Stimulated activated naive CD8-positive, alpha-beta T cell treated with anti-CD3 and anti-CD28 coated beads, Interleukin-15, Interleukin-2, amounts not matched to agents 100 ng/mL and 50 ng/mL, for 24 hours (primary cell): ENCODE measurements around the gene ZNF783.
A peak's percentile ranks its signal among the peaks of the same experiment; 100 is the strongest.
"Not testable (repeated sequence)": the region's sequence is repeated elsewhere in the genome, so short reads cannot be mapped to it uniquely, and the experiment has no call there.

ENCODE experiments used
- H3K27ac Mint-ChIP-seq: one replicate; pipeline ENCODE4 v1.8.0; 2021; ENCODE audit warnings: mild to moderate bottlenecking, mixed read lengths
- H3K27me3 Mint-ChIP-seq: one replicate; pipeline ENCODE4 v1.8.0; 2021; ENCODE audit warnings: mixed read lengths
- H3K36me3 Mint-ChIP-seq: one replicate; pipeline ENCODE4 v1.8.0; 2021; ENCODE audit warnings: low read depth, mixed read lengths
- H3K4me1 Mint-ChIP-seq: one replicate; pipeline ENCODE4 v1.8.0; 2021; ENCODE audit warnings: low read depth, mixed read lengths
- H3K4me3 Mint-ChIP-seq: one replicate; pipeline ENCODE4 v1.8.0; 2021; ENCODE audit warnings: mild to moderate bottlenecking, mixed read lengths
- H3K9me3 Mint-ChIP-seq: one replicate; pipeline ENCODE4 v1.8.0; 2021; ENCODE audit warnings: mixed read lengths

Gene ZNF783

DNA sequence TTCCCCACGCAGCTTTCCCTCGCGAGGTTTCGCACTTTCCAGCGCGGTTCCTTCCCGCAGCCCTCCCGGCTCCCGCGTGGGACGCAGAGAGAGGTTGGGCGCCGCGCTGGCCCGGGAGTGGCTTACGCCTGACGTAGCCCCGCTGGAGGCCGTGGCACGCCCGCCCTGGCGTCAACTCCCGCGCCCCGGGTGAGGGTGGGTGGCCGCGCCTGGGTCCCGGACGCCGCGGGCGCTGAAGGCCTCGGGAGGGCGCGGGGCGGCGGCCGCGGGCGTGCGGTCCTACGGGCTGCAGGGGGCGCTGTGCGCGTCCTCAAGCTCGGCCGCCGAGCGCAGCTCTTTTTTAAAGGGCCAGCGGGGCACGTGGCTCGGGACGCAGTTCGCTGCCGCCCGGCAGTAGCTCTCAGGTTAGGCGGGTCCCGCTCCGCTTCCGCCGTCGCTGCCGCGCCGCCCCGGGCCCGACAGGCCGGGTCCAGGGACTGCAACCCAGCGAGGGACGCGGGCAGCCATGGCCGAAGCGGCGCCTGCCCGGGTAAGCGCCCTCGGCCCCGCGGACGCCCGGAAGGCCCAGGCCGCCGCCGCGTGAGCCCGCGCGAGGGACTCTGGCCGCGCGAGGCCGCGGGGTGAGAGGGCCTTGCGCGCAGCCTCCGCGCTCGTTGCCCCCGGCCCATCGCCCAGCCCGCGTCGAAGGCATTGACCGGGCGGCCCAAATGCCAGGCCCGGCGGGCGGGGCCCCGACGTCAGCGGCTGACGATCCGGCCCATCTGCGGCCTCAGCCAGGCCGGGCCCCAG is at the start of gene ZNF783:
TSS of gene ZNF783 (plus strand) at position 368 of the 789 bp plus-strand sequence. CDS start at position 506, 138 bp downstream.
- peaks cover 30% of the 10 kb centered on the region for H3K36me3 Mint-ChIP-seq
- no peaks in the 10 kb centered on the region for H3K9me3 Mint-ChIP-seq
- H3K27me3 Mint-ChIP-seq, result no peaks in the 10 kb centered on the region
- peak within 1 kb of the TSS; percentile 83 for H3K4me3 Mint-ChIP-seq
- peak within 1 kb of the TSS; percentile 91 for H3K27ac Mint-ChIP-seq
- peaks cover 46% of the 10 kb centered on the region for H3K4me1 Mint-ChIP-seq

DNA sequence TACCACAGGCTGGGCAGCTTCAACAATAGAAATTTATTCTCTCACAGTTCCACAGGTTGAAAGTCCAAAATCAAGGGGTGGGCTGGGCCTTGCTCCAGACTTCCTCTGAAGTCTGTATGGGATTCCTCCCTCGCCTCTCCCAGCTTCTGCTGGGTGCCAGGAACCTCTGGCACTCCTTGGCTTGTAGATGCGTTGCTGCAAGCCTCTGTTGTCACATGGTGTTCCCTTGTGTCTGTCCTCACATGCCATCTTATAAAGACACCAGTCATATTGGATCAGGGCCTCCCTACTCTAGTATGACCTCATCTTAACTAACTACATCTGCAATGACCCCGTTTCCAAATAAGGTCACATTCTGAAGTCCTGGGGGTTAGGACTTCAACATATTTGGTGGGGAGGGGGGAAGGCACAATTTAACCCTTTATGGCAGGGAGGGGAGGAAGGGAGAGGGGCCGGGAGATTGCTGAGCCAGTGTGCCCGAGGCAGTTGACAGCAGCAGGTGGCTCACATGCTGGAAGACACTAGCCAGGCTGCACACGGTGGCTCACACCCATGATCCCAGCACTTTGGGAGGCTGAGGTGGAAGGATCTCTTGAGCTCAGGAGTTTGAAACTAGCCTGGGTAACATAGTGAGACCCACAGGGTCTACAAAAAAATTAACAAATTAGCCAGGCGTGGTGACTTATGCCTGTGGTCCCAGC is 47.8 kb upstream of the ZNF783 start:
- no peak overlapping the region for H3K4me3 Mint-ChIP-seq
- H3K4me1 Mint-ChIP-seq, result peaks cover 11% of the 10 kb centered on the region
- H3K27me3 Mint-ChIP-seq, result no peaks in the 10 kb centered on the region
- H3K36me3 Mint-ChIP-seq, result peaks cover 83% of the 10 kb centered on the region
- no peak overlapping the region for H3K27ac Mint-ChIP-seq
- H3K9me3 Mint-ChIP-seq, result no peaks in the 10 kb centered on the region

DNA sequence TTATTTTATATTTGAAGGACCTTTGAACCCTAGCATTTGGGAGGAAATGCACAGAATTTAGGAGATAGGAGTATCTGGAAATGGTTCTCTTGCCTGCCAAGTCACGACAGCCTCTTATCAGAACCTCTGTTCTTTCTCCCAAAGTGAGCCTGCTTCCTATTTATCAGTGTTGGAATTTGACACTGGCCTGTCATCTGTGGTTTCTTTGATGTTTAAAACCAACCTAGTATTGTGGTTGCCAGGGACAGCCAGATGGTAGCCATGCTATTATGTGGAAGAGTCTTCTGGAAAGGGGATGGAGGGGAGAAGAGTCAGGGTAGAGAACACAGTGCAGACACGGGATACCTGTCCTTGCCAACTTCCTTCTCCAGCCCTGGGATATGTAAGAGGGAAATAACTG is 45.6 kb upstream of the ZNF783 start:
- H3K4me1 Mint-ChIP-seq, result no peaks in the 10 kb centered on the region
- peaks cover 74% of the 10 kb centered on the region for H3K36me3 Mint-ChIP-seq
- no peak overlapping the region for H3K4me3 Mint-ChIP-seq
- H3K27ac Mint-ChIP-seq, result no peak overlapping the region
- H3K27me3 Mint-ChIP-seq, result no peaks in the 10 kb centered on the region
- no peaks in the 10 kb centered on the region for H3K9me3 Mint-ChIP-seq

GRCh38 chr7:149217570-149217969 is 44.4 kb upstream of the ZNF783 start:
- H3K27me3 Mint-ChIP-seq, result no peaks in the 10 kb centered on the region
- H3K36me3 Mint-ChIP-seq, result peaks cover 74% of the 10 kb centered on the region
- H3K4me3 Mint-ChIP-seq, result no peak overlapping the region
- peak overlapping the region; percentile 43 for H3K27ac Mint-ChIP-seq
- H3K9me3 Mint-ChIP-seq, result no peaks in the 10 kb centered on the region
- H3K4me1 Mint-ChIP-seq, result no peaks in the 10 kb centered on the region

DNA sequence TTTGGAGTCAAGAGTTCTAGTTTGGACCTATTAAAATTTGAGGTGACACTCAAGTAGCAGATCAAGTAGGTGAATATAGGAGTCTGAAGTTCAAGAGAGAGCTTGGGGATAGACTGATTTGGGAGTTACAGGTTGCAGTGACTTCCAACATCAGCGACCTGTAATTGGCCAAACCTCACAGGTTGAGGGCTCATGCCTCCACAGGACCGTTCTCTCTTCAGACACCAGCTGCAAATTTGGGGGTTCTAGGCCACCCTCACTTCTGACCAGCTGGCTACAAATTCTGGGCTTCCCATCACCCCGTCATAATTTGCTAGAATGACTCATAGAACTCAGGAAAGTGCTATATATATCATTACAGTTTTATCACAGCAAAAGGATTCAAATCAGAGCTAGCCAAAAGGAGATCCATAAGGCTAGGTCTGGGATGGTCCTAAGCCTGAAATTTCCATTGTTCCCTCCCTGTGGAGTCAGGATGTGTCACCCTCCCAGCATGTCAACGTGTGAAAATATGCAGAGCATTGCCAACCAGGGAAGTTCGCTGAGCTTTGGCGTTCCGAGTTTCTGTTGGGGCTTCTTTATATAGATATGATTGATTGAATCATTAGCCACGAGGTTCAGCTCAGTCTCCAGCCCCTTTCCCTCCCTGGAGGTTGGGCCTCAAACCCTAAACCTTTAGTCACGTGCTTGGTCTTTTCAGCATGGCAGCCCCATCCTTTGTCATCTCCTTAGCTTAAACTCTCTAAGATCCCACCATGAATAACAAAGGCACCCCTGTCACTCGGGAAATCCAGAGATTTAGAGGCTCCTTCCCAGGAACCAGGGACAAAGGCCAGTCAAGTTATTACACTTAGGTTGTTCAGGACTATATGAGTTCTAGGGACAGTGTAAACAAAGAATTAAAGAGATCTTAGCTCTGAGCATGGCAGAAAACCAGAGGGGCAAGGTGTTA is 43.3 kb upstream of the ZNF783 start:
- H3K4me3 Mint-ChIP-seq, result no peak overlapping the region

GRCh38 chr7:149220534-149220933 is 41.5 kb upstream of the ZNF783 start:
- Mint-ChIP-seq H3K27ac (no peak overlapping the region), H3K4me3 (no peak overlapping the region), H3K9me3 (no peaks in the 10 kb centered on the region), H3K4me1 (no peaks in the 10 kb centered on the region), H3K27me3 (no peaks in the 10 kb centered on the region), H3K36me3 (peaks cover 67% of the 10 kb centered on the region)

More for the DNA sequence above, 43.3 kb upstream of the ZNF783 start:
- Mint-ChIP-seq H3K4me1 (no peaks in the 10 kb centered on the region), H3K27me3 (no peaks in the 10 kb centered on the region), H3K36me3 (peaks cover 69% of the 10 kb centered on the region), H3K27ac (peak overlapping the region; percentile 1), H3K9me3 (no peaks in the 10 kb centered on the region)

GRCh38 chr7:149223176-149223575 is 38.8 kb upstream of the ZNF783 start:
- no peaks in the 10 kb centered on the region for H3K9me3 Mint-ChIP-seq
- H3K4me1 Mint-ChIP-seq, result no peaks in the 10 kb centered on the region
- H3K36me3 Mint-ChIP-seq, result peaks cover 52% of the 10 kb centered on the region
- H3K4me3 Mint-ChIP-seq, result no peak overlapping the region
- H3K27me3 Mint-ChIP-seq, result no peaks in the 10 kb centered on the region
- no peak overlapping the region for H3K27ac Mint-ChIP-seq

DNA sequence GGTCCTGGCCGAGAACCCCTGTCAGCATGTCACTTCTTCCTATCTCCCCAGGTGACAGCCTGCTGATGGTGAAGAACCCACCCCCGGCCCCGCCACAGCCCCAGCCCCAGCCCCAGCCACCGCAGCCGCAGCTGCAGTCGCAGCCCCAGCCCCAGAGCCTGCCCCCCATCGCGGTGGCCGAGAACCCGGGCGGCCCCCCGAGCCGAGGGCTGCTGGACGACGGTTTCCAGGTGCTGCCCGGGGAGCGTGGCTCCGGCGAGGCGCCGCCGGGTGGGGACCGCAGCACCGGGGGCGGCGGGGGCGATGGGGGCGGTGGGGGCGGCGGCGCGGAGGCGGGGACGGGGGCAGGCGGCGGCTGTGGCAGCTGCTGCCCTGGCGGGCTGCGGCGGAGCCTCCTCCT is 38.2 kb upstream of the ZNF783 start:
- peaks cover 46% of the 10 kb centered on the region for H3K36me3 Mint-ChIP-seq
- no peaks in the 10 kb centered on the region for H3K4me1 Mint-ChIP-seq
- no peak overlapping the region for H3K4me3 Mint-ChIP-seq
- no peak overlapping the region for H3K27ac Mint-ChIP-seq
- no peaks in the 10 kb centered on the region for H3K9me3 Mint-ChIP-seq
- H3K27me3 Mint-ChIP-seq, result no peaks in the 10 kb centered on the region

DNA sequence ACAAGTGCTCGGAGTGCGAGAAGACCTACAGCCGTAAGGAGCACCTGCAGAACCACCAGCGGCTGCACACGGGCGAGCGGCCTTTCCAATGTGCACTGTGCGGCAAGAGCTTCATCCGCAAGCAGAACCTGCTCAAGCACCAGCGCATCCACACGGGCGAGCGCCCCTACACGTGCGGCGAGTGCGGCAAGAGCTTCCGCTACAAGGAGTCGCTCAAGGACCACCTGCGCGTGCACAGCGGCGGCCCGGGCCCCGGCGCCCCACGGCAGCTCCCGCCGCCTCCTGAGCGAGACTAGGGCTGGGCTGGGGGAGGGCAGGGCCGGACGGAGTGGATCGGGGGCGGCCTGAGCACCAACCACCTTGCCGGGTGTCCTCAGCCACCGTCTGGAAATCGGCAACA is 37.6 kb upstream of the ZNF783 start:
- no peak overlapping the region for H3K4me3 Mint-ChIP-seq
- no peaks in the 10 kb centered on the region for H3K27me3 Mint-ChIP-seq
- no peaks in the 10 kb centered on the region for H3K4me1 Mint-ChIP-seq
- no peaks in the 10 kb centered on the region for H3K9me3 Mint-ChIP-seq
- H3K36me3 Mint-ChIP-seq, result peaks cover 40% of the 10 kb centered on the region
- H3K27ac Mint-ChIP-seq, result no peak overlapping the region

DNA sequence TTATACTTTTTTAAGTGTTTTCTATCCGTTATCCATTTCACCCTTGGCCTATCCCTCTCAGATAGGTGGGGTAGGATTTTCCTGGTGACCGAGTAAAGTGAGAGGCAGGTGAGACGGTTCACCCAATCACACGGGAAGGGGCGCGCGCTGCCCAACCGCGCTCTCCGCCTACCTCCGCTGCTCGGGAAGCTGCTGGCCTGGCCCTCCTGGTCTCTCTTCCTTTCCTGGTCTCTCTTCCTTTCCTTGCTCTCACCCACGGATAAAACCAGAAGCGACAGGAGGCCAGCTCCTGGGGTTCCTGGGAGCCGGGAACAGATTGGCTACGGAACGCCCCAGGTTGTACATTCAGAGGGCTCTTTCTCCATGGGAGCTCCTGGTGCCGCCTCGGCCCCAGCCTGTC is 36.9 kb upstream of the ZNF783 start:
- H3K4me3 Mint-ChIP-seq, result no peak overlapping the region
- H3K27ac Mint-ChIP-seq, result no peak overlapping the region
- H3K36me3 Mint-ChIP-seq, result peaks cover 34% of the 10 kb centered on the region

GRCh38 chr7:149225656-149226055 is 36.3 kb upstream of the ZNF783 start:
- no peak overlapping the region for H3K4me3 Mint-ChIP-seq
- no peaks in the 10 kb centered on the region for H3K4me1 Mint-ChIP-seq
- no peak overlapping the region for H3K27ac Mint-ChIP-seq
- H3K27me3 Mint-ChIP-seq, result no peaks in the 10 kb centered on the region
- H3K9me3 Mint-ChIP-seq, result no peaks in the 10 kb centered on the region
- H3K36me3 Mint-ChIP-seq, result peaks cover 34% of the 10 kb centered on the region

More for the DNA sequence above, 36.9 kb upstream of the ZNF783 start:
- Mint-ChIP-seq H3K27me3 (no peaks in the 10 kb centered on the region), H3K4me1 (no peaks in the 10 kb centered on the region), H3K9me3 (no peaks in the 10 kb centered on the region)

GRCh38 chr7:149226366-149226765 is 35.6 kb upstream of the ZNF783 start:
- not testable (repeated sequence) for H3K4me1 Mint-ChIP-seq, H3K27me3 Mint-ChIP-seq, H3K4me3 Mint-ChIP-seq, H3K9me3 Mint-ChIP-seq, H3K27ac Mint-ChIP-seq
- H3K36me3 Mint-ChIP-seq, result peaks cover 29% of the 10 kb centered on the region

DNA sequence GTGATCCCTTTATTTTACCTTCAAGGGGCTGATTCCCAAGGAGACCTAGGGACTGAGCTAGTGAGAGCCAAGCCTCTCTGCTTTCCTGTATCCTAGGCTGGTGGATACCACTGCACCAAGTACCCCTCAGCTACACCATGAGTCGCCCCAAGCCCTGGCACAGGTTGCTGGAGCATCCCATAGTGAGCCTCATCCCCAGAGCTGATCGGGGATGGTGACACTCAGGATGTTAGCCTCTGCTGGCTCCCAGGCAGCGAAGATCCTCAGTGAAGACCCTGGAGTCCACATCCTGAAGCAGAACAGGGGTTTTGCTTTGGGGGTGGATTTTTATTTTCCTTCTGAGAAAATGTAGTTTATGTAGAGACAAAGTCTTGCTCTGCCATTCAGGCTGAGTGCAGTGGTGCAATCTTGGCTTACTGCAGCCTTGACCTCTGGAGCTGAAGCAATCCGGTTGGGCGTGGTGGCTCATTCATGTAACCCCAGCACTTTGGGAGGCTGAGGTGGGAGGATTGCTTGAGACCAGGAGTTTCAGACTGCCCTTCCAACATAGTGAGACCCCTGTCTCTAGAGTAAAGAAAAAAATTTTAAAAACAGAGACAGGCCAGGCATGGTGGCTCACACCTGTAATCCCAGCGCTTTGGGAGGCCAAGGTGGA is 35.0 kb upstream of the ZNF783 start:
- no peak overlapping the region for H3K27ac Mint-ChIP-seq

DNA sequence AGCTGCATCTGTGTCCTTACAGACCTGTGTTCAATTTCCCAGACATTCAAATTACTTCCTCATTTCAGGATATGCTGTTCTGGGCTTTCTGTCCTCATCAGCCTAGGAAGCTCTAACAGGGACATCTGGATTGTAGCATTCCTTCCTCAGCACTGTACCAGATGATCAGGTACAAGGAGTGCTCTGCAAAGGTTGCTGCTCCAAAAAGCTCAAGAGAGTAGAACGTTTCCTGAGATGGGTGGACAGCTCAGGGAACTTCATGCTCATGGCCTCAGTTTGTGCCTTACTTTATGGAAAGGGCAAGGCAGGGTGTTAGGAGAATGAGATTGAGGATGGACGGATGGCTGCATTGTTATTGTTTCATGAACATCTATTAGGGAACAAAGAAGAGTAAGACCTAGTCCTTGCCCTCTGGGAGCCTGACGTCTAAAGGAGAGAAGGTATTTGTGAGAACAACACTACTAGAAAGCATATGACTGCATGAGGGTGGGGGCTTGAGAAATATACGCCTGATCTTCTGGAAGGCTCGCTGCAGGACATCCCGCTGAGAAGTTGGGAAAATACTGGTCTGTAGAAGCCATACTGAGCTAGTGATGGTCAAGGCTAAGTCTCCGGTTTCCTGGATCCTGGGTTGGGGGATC is 33.0 kb upstream of the ZNF783 start:
- H3K4me1 Mint-ChIP-seq, result no peaks in the 10 kb centered on the region
- H3K27me3 Mint-ChIP-seq, result peaks cover 14% of the 10 kb centered on the region
- peaks cover 15% of the 10 kb centered on the region for H3K36me3 Mint-ChIP-seq
- H3K27ac Mint-ChIP-seq, result no peak overlapping the region
- H3K4me3 Mint-ChIP-seq, result no peak overlapping the region
- H3K9me3 Mint-ChIP-seq, result no peaks in the 10 kb centered on the region

More for the DNA sequence above, 35.0 kb upstream of the ZNF783 start:
- peaks cover 24% of the 10 kb centered on the region for H3K36me3 Mint-ChIP-seq
- H3K4me1 Mint-ChIP-seq, result no peaks in the 10 kb centered on the region
- no peaks in the 10 kb centered on the region for H3K9me3 Mint-ChIP-seq
- H3K27me3 Mint-ChIP-seq, result no peaks in the 10 kb centered on the region
- no peak overlapping the region for H3K4me3 Mint-ChIP-seq
